Gastroesophageal sphincter (tissue), 3 donors: ENCODE results near the gene OR14J1.

Experiments used
- EP300 ChIP-seq: sonication (generic); formaldehyde crosslinking; IDR thresholded peaks from one replicate; pipeline ENCODE4 v1.6.1; 2017; ENCODE audit warnings: antibody characterized with exemption, mild to moderate bottlenecking
- POLR2A ChIP-seq, 2 donors: fragments of 450-650 bp; IDR thresholded peaks; one replicate each; pipeline ENCODE4 v1.6.1; 2017; ENCODE audit warnings: antibody characterized with exemption in 2 of 2, mild to moderate bottlenecking in 2 of 2, moderate library complexity in 1 of 2
- TF ChIP-seq, protein P1 (sequence below), 4 experiments: fragments of 200-600 bp in 2 of 4; fragments of 450-650 bp in 2 of 4; sonication (generic) in 1 of 4; IDR thresholded peaks; one replicate each; pipeline ENCODE4 v1.5.1; 2017 to 2019; ENCODE audit warnings: antibody characterized with exemption in 4 of 4, mild to moderate bottlenecking in 2 of 4, moderate library complexity in 2 of 4

DNA sequence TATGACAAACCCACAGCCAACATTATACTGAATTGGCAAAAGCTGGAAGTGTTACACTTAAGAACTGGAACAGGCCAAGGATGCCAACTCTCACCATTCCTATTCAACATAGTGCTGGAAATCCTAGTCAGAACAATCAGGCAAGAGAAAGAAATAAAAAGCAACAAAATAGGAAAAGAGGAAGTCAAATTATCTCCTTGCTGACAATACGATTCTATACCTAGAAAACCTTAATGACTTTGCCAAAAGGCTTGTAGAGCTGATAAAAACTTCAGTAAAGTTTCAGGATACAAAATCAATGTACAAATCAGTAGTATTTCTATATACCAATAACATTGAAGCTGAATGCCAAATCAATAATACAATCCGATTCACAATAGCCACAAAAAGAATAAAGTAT, 34.8 kb downstream of the OR14J1 start:
- TF ChIP-seq, protein P1, sequence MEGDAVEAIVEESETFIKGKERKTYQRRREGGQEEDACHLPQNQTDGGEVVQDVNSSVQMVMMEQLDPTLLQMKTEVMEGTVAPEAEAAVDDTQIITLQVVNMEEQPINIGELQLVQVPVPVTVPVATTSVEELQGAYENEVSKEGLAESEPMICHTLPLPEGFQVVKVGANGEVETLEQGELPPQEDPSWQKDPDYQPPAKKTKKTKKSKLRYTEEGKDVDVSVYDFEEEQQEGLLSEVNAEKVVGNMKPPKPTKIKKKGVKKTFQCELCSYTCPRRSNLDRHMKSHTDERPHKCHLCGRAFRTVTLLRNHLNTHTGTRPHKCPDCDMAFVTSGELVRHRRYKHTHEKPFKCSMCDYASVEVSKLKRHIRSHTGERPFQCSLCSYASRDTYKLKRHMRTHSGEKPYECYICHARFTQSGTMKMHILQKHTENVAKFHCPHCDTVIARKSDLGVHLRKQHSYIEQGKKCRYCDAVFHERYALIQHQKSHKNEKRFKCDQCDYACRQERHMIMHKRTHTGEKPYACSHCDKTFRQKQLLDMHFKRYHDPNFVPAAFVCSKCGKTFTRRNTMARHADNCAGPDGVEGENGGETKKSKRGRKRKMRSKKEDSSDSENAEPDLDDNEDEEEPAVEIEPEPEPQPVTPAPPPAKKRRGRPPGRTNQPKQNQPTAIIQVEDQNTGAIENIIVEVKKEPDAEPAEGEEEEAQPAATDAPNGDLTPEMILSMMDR (IDR thresholded peaks at IDR 0.05) = no peak
- no peak for TF ChIP-seq POLR2A (IDR thresholded peaks at IDR 0.05)
- no peak for TF ChIP-seq EP300
